Measurements from ENCODE around the gene PACC1.

The PACC1 gene

DNA sequence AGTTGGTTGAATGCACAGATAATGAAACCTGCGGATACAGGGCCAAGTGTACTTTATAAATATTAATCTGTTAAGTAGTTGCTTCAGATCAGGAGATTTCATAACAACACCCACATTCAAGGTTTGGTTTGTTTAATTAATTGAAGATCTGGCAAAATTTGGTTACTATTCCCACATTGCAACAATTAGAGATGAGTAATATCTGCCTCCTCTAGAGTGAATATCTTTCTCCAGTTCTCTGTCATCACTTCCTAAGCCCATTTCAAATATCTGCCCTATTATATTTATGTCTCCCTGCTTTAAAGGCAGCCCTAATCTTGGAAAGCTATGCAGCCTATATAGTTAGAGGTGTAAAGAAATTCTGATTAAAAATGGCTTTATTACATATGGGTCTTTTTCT, 68.1 kb downstream of the PACC1 start:
- no peaks in the 10 kb centered on the region for H3K4me1 ChIP-seq (ENCODE audit: insufficient read depth, poor library complexity, severe bottlenecking)
- no peaks in the 10 kb centered on the region for H3K9me3 ChIP-seq (ENCODE audit: severe bottlenecking)
- ATAC-seq (ENCODE audit: low read depth) (no peak), DNase-seq (ENCODE audit: low spot score) (no peak)
- TF ChIP-seq, protein P1, sequence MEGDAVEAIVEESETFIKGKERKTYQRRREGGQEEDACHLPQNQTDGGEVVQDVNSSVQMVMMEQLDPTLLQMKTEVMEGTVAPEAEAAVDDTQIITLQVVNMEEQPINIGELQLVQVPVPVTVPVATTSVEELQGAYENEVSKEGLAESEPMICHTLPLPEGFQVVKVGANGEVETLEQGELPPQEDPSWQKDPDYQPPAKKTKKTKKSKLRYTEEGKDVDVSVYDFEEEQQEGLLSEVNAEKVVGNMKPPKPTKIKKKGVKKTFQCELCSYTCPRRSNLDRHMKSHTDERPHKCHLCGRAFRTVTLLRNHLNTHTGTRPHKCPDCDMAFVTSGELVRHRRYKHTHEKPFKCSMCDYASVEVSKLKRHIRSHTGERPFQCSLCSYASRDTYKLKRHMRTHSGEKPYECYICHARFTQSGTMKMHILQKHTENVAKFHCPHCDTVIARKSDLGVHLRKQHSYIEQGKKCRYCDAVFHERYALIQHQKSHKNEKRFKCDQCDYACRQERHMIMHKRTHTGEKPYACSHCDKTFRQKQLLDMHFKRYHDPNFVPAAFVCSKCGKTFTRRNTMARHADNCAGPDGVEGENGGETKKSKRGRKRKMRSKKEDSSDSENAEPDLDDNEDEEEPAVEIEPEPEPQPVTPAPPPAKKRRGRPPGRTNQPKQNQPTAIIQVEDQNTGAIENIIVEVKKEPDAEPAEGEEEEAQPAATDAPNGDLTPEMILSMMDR (IDR thresholded peaks at IDR 0.05; ENCODE audit: poor library complexity, severe bottlenecking) = no peak
- no peak overlapping the region for H3K27ac ChIP-seq (ENCODE audit: poor library complexity, severe bottlenecking)
- H3K4me3 ChIP-seq (ENCODE audit: severe bottlenecking) = no peak overlapping the region
- H3K36me3 ChIP-seq (ENCODE audit: low read depth) = 0 out of 2 replicates have a peak, but pooled peaks cover 5% of the 10 kb centered on the region
- H3K27me3 ChIP-seq (ENCODE audit: insufficient read depth, poor library complexity, severe bottlenecking) = no peaks in the 10 kb centered on the region

DNA sequence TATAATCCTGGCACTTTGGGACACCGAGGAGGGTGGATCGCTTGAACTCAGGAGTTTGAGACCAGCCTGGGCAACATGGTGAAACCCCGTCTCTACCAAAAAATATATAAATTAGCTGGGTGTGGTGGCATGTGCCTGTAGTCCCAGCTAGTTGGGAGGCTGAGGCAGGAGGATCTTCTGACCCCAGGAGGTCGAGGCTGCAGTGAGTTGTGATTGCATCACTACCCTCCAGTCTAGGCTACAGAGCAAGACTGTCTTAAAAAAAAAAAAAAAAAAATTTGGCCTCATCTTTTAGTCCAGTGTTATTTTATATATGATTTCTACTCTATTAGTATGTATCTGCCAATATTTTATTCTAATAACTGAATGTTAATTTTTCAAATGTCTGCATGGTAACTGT, 69.8 kb downstream of the PACC1 start:
- DNase-seq (ENCODE audit: low spot score) (no peak), ATAC-seq (ENCODE audit: low read depth) (no peak)
- no peaks in the 10 kb centered on the region for H3K4me1 ChIP-seq (ENCODE audit: insufficient read depth, poor library complexity, severe bottlenecking)
- H3K36me3 ChIP-seq (ENCODE audit: low read depth) = 0 out of 2 replicates have a peak, but pooled peaks cover 5% of the 10 kb centered on the region
- H3K9me3 ChIP-seq (ENCODE audit: severe bottlenecking) = no peaks in the 10 kb centered on the region
- H3K4me3 ChIP-seq (ENCODE audit: severe bottlenecking) = no peak overlapping the region
- TF ChIP-seq, protein P1 (IDR thresholded peaks at IDR 0.05; ENCODE audit: poor library complexity, severe bottlenecking) = no peak
- no peak overlapping the region for H3K27ac ChIP-seq (ENCODE audit: poor library complexity, severe bottlenecking)
- H3K27me3 ChIP-seq (ENCODE audit: insufficient read depth, poor library complexity, severe bottlenecking) = no peaks in the 10 kb centered on the region

DNA sequence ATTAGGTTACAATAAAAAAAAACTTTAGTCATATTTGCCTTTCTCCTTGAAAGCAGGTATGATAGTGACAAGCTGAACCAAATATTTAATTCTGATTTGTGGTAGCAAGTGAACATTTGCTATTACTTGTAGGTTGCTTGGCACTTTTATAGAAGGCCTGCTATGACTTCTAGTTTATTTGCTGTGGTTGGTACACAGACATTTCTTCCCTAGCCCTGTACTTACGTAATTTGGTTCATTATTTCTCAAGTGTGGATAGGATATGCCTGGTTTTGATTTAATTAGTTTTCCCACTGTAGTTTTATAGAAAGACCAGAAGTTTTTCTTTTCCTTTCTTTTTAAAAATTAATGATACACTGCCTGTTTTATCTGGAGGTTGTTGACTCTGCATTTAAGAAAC, 73.6 kb downstream of the PACC1 start:
- Histone ChIP-seq H3K4me1 (ENCODE audit: insufficient read depth, poor library complexity, severe bottlenecking) (no peaks in the 10 kb centered on the region), H3K4me3 (ENCODE audit: severe bottlenecking) (no peak overlapping the region), H3K36me3 (ENCODE audit: low read depth) (no peaks in the 10 kb centered on the region), H3K9me3 (ENCODE audit: severe bottlenecking) (no peaks in the 10 kb centered on the region), H3K27ac (ENCODE audit: poor library complexity, severe bottlenecking) (no peak overlapping the region), H3K27me3 (ENCODE audit: insufficient read depth, poor library complexity, severe bottlenecking) (no peaks in the 10 kb centered on the region)
- TF ChIP-seq, protein P1 (IDR thresholded peaks at IDR 0.05; ENCODE audit: poor library complexity, severe bottlenecking) = no peak
- DNase-seq (ENCODE audit: low spot score) = no peak
- ATAC-seq (ENCODE audit: low read depth) = no peak

DNA sequence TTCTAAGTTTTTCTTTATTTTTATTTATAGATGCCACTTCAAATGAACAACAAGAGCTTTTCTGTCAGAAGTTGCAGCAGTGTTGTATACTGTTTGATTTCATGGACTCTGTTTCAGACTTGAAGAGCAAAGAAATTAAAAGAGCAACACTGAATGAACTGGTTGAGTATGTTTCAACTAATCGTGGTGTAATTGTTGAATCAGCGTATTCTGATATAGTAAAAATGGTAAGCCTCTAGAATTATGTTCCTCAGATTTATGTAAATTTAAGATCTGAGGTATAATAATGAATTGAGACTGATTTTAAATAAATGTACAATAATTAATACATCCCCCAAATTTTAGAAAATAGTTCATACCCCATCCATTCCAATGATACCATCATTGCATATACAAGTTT, 85.6 kb downstream of the PACC1 start:
- no peaks in the 10 kb centered on the region for H3K9me3 ChIP-seq (ENCODE audit: severe bottlenecking)
- no peaks in the 10 kb centered on the region; the same call in 1 of the 2 replicates for H3K36me3 ChIP-seq (ENCODE audit: low read depth)
- ATAC-seq (ENCODE audit: low read depth) = no peak

DNA sequence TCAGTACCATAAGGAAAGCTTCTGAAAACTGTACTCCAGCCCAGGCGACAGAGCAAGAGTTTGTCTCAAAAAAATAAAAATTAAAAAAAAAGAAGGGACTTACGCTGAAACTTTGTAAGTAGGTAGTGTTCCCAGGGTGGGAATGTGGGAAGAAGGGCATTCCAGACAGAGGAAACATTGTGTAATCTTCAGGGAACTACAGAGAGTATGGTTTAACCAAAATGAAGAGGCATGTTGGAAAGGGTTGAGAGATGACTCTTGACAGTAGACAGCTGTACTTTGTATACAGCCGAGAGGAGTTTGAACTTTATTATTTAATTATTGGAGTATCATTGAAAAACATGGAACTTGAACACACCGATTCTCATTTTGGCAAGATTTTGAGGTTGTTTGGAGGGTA, 86.4 kb downstream of the PACC1 start:
- no peak overlapping the region for H3K4me3 ChIP-seq (ENCODE audit: severe bottlenecking)
- DNase-seq (ENCODE audit: low spot score) = no peak
- H3K27ac ChIP-seq (ENCODE audit: poor library complexity, severe bottlenecking) = no peak overlapping the region
- no peaks in the 10 kb centered on the region for H3K9me3 ChIP-seq (ENCODE audit: severe bottlenecking)
- H3K36me3 ChIP-seq (ENCODE audit: low read depth) = no peaks in the 10 kb centered on the region
- no peaks in the 10 kb centered on the region for H3K27me3 ChIP-seq (ENCODE audit: insufficient read depth, poor library complexity, severe bottlenecking)
- TF ChIP-seq, protein P1 (IDR thresholded peaks at IDR 0.05; ENCODE audit: poor library complexity, severe bottlenecking) = no peak
- ATAC-seq (ENCODE audit: low read depth) = no peak
- no peaks in the 10 kb centered on the region for H3K4me1 ChIP-seq (ENCODE audit: insufficient read depth, poor library complexity, severe bottlenecking)

More for the DNA sequence above, 85.6 kb downstream of the PACC1 start:
- no peak for DNase-seq (ENCODE audit: low spot score)
- Histone ChIP-seq H3K4me3 (ENCODE audit: severe bottlenecking) (no peak overlapping the region), H3K27ac (ENCODE audit: poor library complexity, severe bottlenecking) (no peak overlapping the region), H3K27me3 (ENCODE audit: insufficient read depth, poor library complexity, severe bottlenecking) (no peaks in the 10 kb centered on the region), H3K4me1 (ENCODE audit: insufficient read depth, poor library complexity, severe bottlenecking) (no peaks in the 10 kb centered on the region)
- TF ChIP-seq, protein P1 (IDR thresholded peaks at IDR 0.05; ENCODE audit: poor library complexity, severe bottlenecking) = no peak
